ENCODE data around the gene NEMP2. TPM values are rescaled to one million over a fixed set of nuclear protein-coding genes. Genes with fewer than 3 reads are reported as not detected.
A peak's percentile ranks its signal among the peaks of the same experiment; 100 is the strongest.

The NEMP2 gene
- total and polyA plus RNA-seq, 5 experiments from 2014 or later, result 10.0 to 23.4 (median 13.4) TPM

DNA sequence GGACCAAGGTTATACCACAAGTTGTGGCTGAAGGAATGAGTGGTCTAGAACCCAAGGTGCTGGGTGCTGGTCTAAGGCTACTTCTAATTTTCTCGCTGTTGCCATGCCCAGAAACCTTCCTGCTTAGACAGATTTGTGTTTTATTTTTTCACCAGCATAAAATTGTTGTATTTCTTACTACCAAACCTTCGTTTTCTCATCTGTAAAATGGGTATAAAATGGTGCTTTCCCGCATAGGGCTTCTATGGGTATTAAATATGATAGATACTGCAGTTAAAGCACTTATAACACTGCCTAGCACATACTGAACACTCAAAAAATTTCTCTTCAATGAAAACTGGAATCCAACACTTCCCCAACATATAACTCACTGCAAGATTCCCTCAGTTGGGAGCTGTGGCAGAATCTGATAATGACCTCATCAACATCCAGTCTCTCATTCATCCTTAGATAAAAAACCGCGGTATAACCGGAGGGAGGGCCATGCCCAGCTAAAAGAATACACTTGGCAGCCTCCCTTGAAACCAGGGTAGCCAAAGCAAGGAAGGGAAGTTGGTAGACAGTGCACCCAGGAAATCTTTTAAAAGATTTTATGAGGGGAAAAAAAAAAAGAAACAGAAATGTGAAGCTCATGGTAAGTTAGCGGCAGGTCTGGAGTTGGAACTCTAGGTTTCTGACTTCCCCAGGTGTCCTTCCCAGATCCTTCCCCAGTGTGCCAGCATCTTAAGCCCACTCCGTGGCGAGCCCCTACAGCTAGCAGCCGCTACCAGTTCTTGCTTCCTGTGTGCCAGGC lies 1.2 kb downstream of the NEMP2 start:
- DNase-seq (peak in 1 of 10 donors; percentile 8), ATAC-seq (no peak)
- H3K9me3 Mint-ChIP-seq, result peaks cover 0 to 18% (median 12%) of the 10 kb centered on the region in 9 donors
- H3K4me1 Mint-ChIP-seq, result peaks cover 29 to 69% (median 64%) of the 10 kb centered on the region in 4 donors
- H3K27me3 Mint-ChIP-seq, result no peaks in the 10 kb centered on the region
- peak overlapping the region; percentile 92 to 99 (median 98) for H3K4me3 Mint-ChIP-seq
- peak overlapping the region; percentile 98 to 100 (median 100) for H3K27ac Mint-ChIP-seq
- peaks cover 3 to 12% (median 5%) of the 10 kb centered on the region in 3 donors for H3K36me3 Mint-ChIP-seq
- POLR2A ChIA-PET, result interaction anchor here (0.8 to 4.7 kb wide), 18 partner anchors 9 to 1144 kb away, joined by 3 to 99 read pairs (median 4); partner anchors contain the start of genes HIBCH, MFSD6, NAB1 and NABP1

- Mint-ChIP-seq H3K9me3 (peaks cover 0 to 12% (median 5%) of the 10 kb centered on the region in 9 donors), H3K27ac (peak overlapping the region; percentile 89 to 100 (median 100)), H3K36me3 (peaks cover 0 to 9% (median 3%) of the 10 kb centered on the region in 3 donors), H3K4me3 (peak overlapping the region in 9 of 10 donors; percentile 92 to 99 (median 98)), H3K4me1 (peaks cover 32 to 77% (median 70%) of the 10 kb centered on the region in 4 donors), H3K27me3 (no peaks in the 10 kb centered on the region)
- POLR2A ChIA-PET, result interaction anchor here (0.6 to 4.7 kb wide), 6 partner anchors 8 to 350 kb away, joined by 3 to 99 read pairs (median 20); partner anchors contain the start of genes MFSD6 and NAB1
- no peak for ATAC-seq
- no peak for DNase-seq
Observed at GRCh38 chr2:190532581-190532980, 1.9 kb downstream of the NEMP2 start.

- DNase-seq (no peak), ATAC-seq (no peak)
- Mint-ChIP-seq H3K27ac (peak overlapping the region in 9 of 10 donors; percentile 12 to 72 (median 56)), H3K4me3 (peak overlapping the region in 2 of 10 donors; percentile 4 to 47), H3K4me1 (peaks cover 40 to 82% (median 74%) of the 10 kb centered on the region in 4 donors), H3K27me3 (no peaks in the 10 kb centered on the region), H3K36me3 (no peaks in the 10 kb centered on the region), H3K9me3 (no peaks in the 10 kb centered on the region)
- POLR2A ChIA-PET, result interaction anchor here (0.8 to 4.7 kb wide), 3 partner anchors 12 to 123 kb away, joined by 3 to 40 read pairs (median 5); no protein-coding TSS in a partner anchor
Observed at GRCh38 chr2:190530248-190530900, 4.1 kb downstream of the NEMP2 start.

- POLR2A ChIA-PET, result interaction anchor here (0.7 to 1.7 kb wide), 3 partner anchors 12 to 123 kb away, joined by 3 to 5 read pairs (median 3); no protein-coding TSS in a partner anchor
- H3K27ac Mint-ChIP-seq, result peak overlapping the region in 9 of 10 donors; percentile 19 to 85 (median 67)
Observed at GRCh38 chr2:190529486-190530247, 4.9 kb downstream of the NEMP2 start.

GRCh38 chr2:190528521-190529001 lies 6.0 kb downstream of the NEMP2 start:
- no peak for DNase-seq
- ATAC-seq, result no peak
- H3K27me3 Mint-ChIP-seq, result no peaks in the 10 kb centered on the region
- POLR2A ChIA-PET, result interaction anchor here (0.7 to 1.7 kb wide), 2 partner anchors 11 to 99 kb away, joined by 3 to 5 read pairs; no protein-coding TSS in a partner anchor
- H3K36me3 Mint-ChIP-seq, result peaks cover 0 to 9% (median 7%) of the 10 kb centered on the region in 3 donors
- no peaks in the 10 kb centered on the region for H3K9me3 Mint-ChIP-seq
- H3K27ac Mint-ChIP-seq, result peak overlapping the region in 7 of 10 donors; percentile 1 to 81 (median 37)
- H3K4me3 Mint-ChIP-seq, result no peak overlapping the region
- H3K4me1 Mint-ChIP-seq, result peaks cover 39 to 84% (median 67%) of the 10 kb centered on the region in 4 donors

More at GRCh38 chr2:190529486-190530247, 4.9 kb downstream of the NEMP2 start:
- ATAC-seq (no peak), DNase-seq (no peak)
- peaks cover 40 to 85% (median 73%) of the 10 kb centered on the region in 4 donors for H3K4me1 Mint-ChIP-seq
- H3K9me3 Mint-ChIP-seq, result no peaks in the 10 kb centered on the region
- H3K36me3 Mint-ChIP-seq, result peaks cover 0 to 1% (median 0%) of the 10 kb centered on the region in 3 donors
- no peaks in the 10 kb centered on the region for H3K27me3 Mint-ChIP-seq
- H3K4me3 Mint-ChIP-seq, result peak overlapping the region in 2 of 10 donors; percentile 12 to 21

GRCh38 chr2:190527918-190528317 lies 6.6 kb downstream of the NEMP2 start:
- Mint-ChIP-seq H3K9me3 (no peaks in the 10 kb centered on the region), H3K36me3 (peaks cover 0 to 14% (median 10%) of the 10 kb centered on the region in 3 donors), H3K4me3 (peak overlapping the region in 1 of 10 donors; percentile 7), H3K27ac (peak overlapping the region in 4 of 10 donors; percentile 18 to 72 (median 35)), H3K27me3 (no peaks in the 10 kb centered on the region), H3K4me1 (peaks cover 35 to 79% (median 60%) of the 10 kb centered on the region in 4 donors)
- DNase-seq (no peak), ATAC-seq (no peak)
- POLR2A ChIA-PET, result interaction anchor here (0.6 kb wide), 1 partner anchor 121 kb away, joined by 4 read pairs; the partner anchor contains the start of gene NAB1

DNA sequence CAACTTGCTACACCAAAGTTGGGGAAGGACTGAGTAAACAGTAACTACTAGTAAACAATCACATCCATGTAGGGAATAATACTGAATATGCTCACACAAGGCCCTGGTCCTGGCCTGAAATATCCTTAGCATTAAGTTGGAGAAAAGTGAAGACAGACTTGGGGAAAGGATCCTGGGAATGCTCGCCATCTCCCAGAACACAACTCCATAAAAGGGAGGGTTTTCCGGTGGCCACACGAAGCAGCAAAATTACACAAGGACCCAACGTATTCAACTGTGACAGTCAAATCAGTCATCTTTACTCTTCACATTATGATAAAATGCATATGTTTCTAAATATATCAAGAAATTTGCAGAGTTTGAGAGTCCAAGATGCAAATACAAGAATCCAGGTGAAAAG lies 7.3 kb downstream of the NEMP2 start:
- DNase-seq (no peak), ATAC-seq (no peak)
- no peaks in the 10 kb centered on the region for H3K27me3 Mint-ChIP-seq
- POLR2A ChIA-PET, result interaction anchor here (1.4 kb wide), 1 partner anchor 10 kb away, joined by 3 read pairs; no protein-coding TSS in a partner anchor
- H3K4me1 Mint-ChIP-seq, result peaks cover 35 to 72% (median 53%) of the 10 kb centered on the region in 4 donors
- peaks cover 0 to 20% (median 10%) of the 10 kb centered on the region in 3 donors for H3K36me3 Mint-ChIP-seq
- peak overlapping the region in 7 of 10 donors; percentile 6 to 76 (median 64) for H3K27ac Mint-ChIP-seq
- no peak overlapping the region for H3K4me3 Mint-ChIP-seq
- no peaks in the 10 kb centered on the region for H3K9me3 Mint-ChIP-seq

DNA sequence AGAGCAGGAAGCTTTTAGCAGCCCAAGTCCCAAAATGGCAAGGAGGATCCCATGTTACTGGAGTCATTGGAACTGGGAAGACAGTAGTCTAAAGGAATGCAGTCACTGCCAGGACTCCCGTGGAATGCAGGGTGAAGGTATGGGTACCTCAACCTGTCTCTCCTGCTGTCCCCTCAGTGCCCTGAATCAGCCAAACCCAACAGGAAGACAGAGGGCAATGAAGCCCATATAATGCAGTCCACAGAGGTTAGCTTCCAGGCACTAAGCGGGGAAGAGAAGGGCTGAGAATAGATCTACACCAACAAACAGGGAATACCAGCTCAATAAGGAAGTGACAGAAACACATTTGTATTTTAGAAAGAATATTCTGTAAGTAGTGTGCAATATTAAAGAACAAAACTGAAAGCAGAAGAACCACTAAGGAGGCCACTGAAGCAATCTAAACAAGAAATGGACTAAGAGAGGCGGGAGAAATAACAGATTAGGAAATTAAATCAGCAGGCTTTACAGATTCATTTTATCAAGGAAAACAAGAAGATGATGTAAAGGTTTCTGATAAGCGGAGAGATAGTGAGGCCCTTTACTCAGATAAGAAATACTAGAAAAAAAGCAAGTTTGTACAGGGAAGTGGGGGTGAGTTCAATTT lies 8.3 kb downstream of the NEMP2 start:
- no peak for DNase-seq
- no peaks in the 10 kb centered on the region for H3K9me3 Mint-ChIP-seq
- POLR2A ChIA-PET, result interaction anchor here (1.4 to 1.6 kb wide), 2 partner anchors 9 to 13 kb away, joined by 3 read pairs; no protein-coding TSS in a partner anchor
- no peak overlapping the region for H3K4me3 Mint-ChIP-seq
- H3K4me1 Mint-ChIP-seq, result peaks cover 40 to 70% (median 53%) of the 10 kb centered on the region in 4 donors
- peaks cover 0 to 24% (median 10%) of the 10 kb centered on the region in 3 donors for H3K36me3 Mint-ChIP-seq
- peak in 1 of 2 donors; percentile 30 for ATAC-seq
- H3K27ac Mint-ChIP-seq, result peak overlapping the region in 7 of 10 donors; percentile 1 to 72 (median 22)
- H3K27me3 Mint-ChIP-seq, result no peaks in the 10 kb centered on the region

GRCh38 chr2:190524928-190525327 lies 9.6 kb downstream of the NEMP2 start:
- H3K27ac Mint-ChIP-seq, result no peak overlapping the region
- no peak overlapping the region for H3K4me3 Mint-ChIP-seq
- no peaks in the 10 kb centered on the region for H3K27me3 Mint-ChIP-seq
- ATAC-seq (no peak), DNase-seq (no peak)
- POLR2A ChIA-PET, result interaction anchor here (1.6 kb wide), 1 partner anchor 11 kb away, joined by 3 read pairs; no protein-coding TSS in a partner anchor
- H3K9me3 Mint-ChIP-seq, result no peaks in the 10 kb centered on the region
- peaks cover 0 to 24% (median 10%) of the 10 kb centered on the region in 3 donors for H3K36me3 Mint-ChIP-seq
- H3K4me1 Mint-ChIP-seq, result peaks cover 43 to 70% (median 54%) of the 10 kb centered on the region in 4 donors

GRCh38 chr2:190519975-190520767 lies 14.4 kb downstream of the NEMP2 start:
- ATAC-seq, result peak; percentile 73 to 87
- Mint-ChIP-seq H3K36me3 (peaks cover 0 to 30% (median 16%) of the 10 kb centered on the region in 3 donors), H3K27me3 (no peaks in the 10 kb centered on the region), H3K4me1 (peaks cover 21 to 52% (median 45%) of the 10 kb centered on the region in 4 donors), H3K9me3 (no peaks in the 10 kb centered on the region), H3K27ac (peak overlapping the region; percentile 59 to 89 (median 82)), H3K4me3 (peak overlapping the region; percentile 1 to 66 (median 52))
- POLR2A ChIA-PET, result interaction anchor here (0.5 to 3.0 kb wide), 3 partner anchors 13 to 367 kb away, joined by 3 to 31 read pairs (median 3); partner anchors contain the start of genes GLS and NEMP2
- peak in 3 of 10 donors; percentile 8 to 56 (median 48) for DNase-seq

Data from naive thymus-derived CD8-positive, alpha-beta T cell (primary cell).